ENCODE results near the gene ORM1.

GRCh38 chr9:114369216-114370130 lies 46.6 kb downstream of the ORM1 start:
- TF ChIP-seq, protein P1, sequence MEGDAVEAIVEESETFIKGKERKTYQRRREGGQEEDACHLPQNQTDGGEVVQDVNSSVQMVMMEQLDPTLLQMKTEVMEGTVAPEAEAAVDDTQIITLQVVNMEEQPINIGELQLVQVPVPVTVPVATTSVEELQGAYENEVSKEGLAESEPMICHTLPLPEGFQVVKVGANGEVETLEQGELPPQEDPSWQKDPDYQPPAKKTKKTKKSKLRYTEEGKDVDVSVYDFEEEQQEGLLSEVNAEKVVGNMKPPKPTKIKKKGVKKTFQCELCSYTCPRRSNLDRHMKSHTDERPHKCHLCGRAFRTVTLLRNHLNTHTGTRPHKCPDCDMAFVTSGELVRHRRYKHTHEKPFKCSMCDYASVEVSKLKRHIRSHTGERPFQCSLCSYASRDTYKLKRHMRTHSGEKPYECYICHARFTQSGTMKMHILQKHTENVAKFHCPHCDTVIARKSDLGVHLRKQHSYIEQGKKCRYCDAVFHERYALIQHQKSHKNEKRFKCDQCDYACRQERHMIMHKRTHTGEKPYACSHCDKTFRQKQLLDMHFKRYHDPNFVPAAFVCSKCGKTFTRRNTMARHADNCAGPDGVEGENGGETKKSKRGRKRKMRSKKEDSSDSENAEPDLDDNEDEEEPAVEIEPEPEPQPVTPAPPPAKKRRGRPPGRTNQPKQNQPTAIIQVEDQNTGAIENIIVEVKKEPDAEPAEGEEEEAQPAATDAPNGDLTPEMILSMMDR (IDR thresholded peaks at IDR 0.05 in 8 of 11, conservative IDR thresholded peaks at IDR 0.05 in 3 of 11), result no peak
- no peak for TF ChIP-seq POLR2A (IDR thresholded peaks at IDR 0.05)
- peak in 1 of 3 donors; percentile 74 for TF ChIP-seq POLR2AphosphoS5 (IDR thresholded peaks at IDR 0.05)
